WTC11 (cell line): ENCODE data around the gene ECE1.

Experiments used
- TCF7 ChIP-seq: sonication (generic); formaldehyde crosslinking; IDR thresholded peaks from 2 replicates; pipeline ENCODE4 v1.8.0; 2022; ENCODE audit warnings: mild to moderate bottlenecking, low read depth, missing genetic modification reagents, moderate library complexity
- TP53 ChIP-seq: sonication (generic); formaldehyde crosslinking; IDR thresholded peaks from 2 replicates; pipeline ENCODE4 v1.8.1; 2023; ENCODE audit warnings: mild to moderate bottlenecking, missing genetic modification reagents

- TF ChIP-seq TP53 (CRISPR knock-in tag) = no peak
- no peak for TF ChIP-seq TCF7
Measured at GRCh38 chr1:21296509-21297354, 6.5 kb upstream of the ECE1 start.
